GM19324 (cell line): Measurements from ENCODE around the gene ASCC1.
"Not testable (repeated sequence)": the region's sequence is repeated elsewhere in the genome, so short reads cannot be mapped to it uniquely, and the experiment has no call there.

Source experiments
- ATAC-seq: cut with Tn5 transposase; IDR thresholded peaks from one replicate; pipeline ENCODE4 v1.9.1; 2021; ENCODE audit warnings: mild to moderate bottlenecking, moderate library complexity; ENCODE audit not compliant: unreplicated experiment, low FRiP score

The ASCC1 gene

DNA sequence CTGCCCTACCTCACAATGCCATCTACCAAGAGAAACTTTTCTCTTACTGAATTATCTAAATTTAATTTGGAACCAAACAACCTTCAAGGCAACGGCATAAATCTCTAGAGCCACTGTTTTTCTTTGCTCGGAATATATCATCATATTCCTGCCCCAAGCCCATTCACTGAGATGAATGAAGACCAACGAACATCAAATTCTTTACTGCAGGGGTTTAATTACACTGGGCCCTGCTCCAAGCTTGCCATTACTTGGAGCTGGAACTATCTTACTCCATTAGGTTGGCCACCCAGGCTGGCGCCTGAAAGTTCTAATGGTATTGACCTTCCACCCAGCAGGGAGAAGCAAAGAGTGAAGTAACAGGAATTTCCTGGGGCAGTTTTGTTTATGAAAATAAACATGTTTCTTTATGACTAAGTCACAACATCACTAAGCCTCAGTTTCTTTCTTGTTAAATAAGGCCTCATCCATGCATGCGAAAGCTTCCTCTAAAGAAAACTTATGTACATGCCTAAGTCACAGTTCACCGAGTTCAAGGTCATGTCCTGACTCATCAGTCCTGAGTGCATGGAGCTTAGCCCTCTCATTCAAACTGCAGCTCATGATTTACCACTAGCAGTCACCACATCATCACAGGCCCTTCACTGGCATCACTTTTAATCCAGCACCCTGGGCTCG, 42.3 kb downstream of the ASCC1 start:
- no peak for ATAC-seq

DNA sequence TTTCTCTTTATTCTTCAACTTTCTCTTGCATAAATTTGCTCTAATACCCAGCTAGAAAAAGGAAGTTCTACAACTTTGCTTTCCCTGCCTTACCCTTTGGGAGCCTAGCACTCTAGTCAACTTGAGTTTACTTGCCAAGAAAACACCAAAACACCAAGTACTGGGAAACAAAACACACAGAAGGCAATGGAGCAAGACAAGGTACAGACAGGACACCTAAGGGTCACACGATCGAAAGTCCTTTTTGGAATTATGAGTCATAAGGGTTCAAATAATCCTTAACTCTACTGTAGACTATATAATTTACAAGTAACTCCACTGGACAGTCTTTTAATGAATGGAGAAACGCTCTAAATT, 42.8 kb downstream of the ASCC1 start:
- no peak for ATAC-seq

DNA sequence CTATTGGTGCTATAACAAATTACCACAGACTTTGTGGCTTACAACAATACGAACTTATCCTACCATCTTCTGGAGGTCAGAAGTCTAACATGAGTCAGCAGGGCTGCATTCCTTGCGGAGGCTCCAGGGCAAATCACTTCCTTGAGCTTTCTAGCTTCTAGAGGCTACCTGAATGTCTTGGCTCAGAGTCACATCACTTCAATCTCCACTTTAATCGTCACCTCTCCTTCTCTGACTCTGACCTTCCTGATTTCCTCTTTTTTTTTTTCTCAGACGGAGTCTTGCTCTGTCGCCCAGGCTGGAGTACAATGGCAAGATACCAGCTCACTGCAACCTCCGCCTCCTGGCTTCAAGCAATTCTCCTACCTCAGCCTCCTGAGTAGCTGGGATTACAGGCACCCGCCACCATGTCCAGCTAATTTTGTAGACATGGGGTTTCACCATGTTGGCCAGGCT, 44.9 kb downstream of the ASCC1 start:
- ATAC-seq, result no peak

DNA sequence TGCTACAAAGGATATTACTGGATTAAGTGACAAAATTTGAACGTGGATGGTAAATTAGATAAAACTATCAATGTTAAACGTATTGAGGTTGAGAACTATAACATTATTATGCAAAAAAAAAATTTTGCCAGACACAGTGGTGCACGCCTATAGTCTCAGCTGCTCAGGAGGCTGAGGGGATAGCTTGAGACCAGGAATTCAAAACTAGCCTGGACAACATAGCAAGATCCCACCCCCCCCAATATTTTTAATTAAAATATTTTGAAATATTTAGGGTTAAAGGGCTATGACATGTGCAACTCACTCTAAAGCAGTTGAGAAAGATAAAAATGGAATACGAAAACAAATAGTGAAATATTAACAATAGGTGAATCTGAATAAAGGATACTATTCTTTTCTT, 45.3 kb downstream of the ASCC1 start:
- no peak for ATAC-seq

DNA sequence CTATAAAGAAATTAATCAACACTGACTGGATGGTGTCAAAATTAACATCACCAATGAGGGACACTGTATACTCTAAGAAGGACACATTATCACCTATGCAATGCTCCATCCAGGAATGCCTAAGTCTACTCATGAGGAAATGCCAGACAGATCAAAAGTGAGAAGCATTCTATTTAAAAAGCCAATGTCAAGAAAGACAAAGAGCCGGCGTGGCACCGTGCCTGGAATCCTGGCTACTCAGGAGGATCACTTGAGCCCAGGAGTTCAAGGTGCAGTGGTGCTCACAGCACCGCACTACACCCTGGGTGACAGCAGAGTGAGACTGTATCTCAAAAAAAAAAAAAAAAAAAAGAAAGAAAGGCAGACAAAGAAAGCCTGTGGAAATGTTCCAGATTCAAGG, 45.8 kb downstream of the ASCC1 start:
- no peak for ATAC-seq

DNA sequence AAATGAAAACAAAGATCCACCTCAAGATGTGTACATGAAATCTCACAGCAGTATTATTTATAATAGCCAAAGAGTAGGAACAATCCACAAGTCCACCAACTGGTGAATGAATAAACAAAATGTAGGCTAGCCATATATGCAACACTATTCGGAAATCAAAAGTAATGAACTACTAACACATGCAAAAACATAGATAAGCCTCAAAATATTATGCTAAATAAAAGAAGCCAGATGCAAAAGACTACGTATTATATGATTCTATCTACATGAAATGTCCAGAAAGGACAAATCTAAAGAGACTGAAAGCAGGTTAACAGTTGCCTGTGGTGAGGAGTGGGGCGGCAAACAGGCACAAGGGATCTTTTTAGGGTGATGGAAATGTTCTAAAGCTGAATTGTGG, 49.0 kb downstream of the ASCC1 start:
- no peak for ATAC-seq

DNA sequence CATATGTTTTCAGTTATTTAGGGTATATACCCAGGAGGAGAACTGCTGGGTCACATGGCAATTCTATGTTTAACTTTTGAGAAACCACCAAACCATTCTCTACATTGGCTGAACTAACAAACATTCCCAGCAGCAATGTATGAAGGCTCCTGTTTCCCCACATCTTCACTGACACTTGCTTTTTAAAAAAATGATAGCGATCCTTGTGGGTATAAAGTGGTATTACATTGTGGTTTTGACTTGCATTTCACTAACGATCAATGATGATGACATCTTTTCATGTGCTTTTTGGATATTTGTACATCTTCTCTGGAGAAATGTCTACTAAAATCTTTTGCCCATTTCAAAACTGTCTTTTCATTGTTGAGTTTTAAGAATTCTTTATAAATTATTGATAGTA, 51.5 kb downstream of the ASCC1 start:
- no peak for ATAC-seq

DNA sequence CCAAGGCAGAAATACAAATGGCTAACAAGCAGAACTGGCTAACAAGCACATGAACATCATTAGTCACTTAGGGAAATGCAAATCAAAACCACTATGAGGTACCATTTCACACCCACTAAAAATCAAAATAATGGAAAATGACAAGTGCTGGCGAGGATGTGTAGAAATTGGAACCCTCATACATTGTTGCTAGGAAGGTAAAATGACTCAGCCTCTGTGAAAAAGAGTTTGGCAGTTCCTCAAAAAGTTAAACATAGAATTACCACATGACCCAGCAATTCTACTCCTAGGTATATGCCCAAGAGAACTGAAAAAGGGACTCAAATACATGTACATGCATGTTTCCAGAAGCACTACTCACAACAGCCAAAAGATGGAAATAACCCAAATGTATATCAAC, 53.1 kb downstream of the ASCC1 start:
- ATAC-seq, result no peak

DNA sequence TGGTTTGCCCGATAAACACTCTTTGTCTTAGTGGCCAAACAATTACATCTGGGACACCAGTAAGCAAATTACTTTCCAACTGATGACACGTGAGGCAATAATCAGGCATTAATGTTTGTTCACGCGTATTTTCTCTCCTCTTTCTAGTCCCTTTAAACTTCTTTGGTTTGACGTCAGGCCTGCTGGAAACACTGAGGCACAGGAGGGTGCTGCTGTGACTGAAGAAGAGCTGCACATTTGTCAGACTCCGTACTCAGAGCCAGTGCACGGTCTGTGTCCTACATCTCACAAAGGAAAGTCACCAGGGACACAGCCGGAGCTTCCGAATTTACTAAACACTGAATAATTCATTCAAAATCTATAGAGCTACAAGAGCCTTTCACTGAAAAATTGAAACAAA, 57.9 kb downstream of the ASCC1 start:
- ATAC-seq, result no peak

DNA sequence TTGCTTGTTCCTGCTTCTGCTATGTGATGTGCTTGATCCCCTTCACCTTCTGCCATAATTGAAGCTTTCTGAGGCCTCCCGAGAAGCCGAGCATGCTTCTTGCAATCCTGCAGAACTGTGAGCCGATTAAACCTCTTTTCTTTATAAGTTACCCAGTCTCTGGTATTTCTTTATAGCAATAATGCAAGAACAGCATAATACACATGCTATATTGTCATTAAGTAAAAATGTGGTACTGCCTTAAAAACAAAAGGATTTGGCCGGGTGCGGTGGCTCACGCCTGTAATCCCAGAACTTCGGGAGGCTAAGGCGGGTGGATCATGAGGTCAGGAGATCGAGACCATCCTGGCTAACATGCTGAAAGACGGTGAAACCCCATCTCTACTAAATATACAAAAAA, 59.9 kb downstream of the ASCC1 start:
- no peak for ATAC-seq

DNA sequence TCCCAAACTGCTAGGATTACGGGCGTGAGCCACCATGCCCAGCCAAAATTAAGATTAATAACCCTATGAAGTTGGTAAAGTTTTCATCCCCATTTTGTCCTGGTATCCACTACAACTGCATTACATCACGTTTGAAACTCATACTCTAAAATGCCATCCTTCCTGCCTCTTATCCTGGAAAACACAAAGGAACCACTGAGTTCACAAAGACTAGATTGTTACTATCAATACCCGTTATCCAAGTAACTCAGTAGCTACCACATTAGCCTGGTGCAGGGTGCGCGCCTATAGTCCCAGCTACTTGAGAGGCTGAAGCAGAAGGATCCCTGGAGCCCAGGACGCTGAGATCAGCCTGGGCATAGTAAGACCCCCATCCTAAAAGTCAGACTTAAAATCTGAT, 63.8 kb downstream of the ASCC1 start:
- ATAC-seq, result no peak

DNA sequence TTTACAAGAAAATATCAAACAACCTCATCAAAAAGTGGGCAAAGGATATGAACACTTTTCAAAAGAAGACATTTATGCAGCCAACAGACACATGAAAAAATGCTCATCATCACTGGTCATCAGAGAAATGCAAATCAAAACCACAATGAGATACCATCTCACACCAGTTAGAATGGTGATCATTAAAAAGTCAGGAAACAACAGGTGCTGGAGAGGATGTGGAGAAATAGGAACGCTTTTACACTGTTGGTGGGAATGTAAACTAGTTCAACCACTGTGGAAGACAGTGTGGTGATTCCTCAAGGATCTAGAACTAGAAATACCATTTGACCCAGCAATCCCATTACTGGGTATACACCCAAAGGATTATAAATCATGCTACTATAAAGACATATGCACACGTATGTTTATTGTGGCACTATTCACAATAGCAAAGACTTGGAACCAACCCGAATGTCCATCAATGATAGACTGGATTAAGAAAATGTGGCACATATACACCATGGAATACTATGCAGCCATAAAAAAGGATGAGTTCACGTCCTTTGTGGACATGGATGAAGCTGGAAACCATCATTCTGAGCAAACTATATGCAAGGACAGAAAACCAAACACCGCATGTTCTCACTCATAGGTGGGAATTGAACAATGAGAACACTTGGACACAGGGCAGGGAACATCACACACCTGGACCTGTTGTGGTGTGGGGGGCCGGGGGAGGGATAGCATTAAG, 65.2 kb downstream of the ASCC1 start:
- not testable (repeated sequence) for ATAC-seq

DNA sequence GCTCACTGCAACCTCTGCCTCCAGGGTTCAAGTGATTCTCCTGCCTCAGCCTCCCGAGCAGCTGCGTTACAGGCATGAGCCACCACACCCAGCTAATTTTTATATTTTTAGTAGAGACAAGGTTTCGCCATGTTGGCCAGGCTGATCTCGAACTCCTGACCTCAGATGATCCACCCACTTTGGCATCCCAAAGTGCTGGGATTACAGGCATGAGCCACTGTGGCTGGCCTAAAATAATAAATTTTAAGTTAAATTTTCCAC, 68.8 kb downstream of the ASCC1 start:
- ATAC-seq, result not testable (repeated sequence)

DNA sequence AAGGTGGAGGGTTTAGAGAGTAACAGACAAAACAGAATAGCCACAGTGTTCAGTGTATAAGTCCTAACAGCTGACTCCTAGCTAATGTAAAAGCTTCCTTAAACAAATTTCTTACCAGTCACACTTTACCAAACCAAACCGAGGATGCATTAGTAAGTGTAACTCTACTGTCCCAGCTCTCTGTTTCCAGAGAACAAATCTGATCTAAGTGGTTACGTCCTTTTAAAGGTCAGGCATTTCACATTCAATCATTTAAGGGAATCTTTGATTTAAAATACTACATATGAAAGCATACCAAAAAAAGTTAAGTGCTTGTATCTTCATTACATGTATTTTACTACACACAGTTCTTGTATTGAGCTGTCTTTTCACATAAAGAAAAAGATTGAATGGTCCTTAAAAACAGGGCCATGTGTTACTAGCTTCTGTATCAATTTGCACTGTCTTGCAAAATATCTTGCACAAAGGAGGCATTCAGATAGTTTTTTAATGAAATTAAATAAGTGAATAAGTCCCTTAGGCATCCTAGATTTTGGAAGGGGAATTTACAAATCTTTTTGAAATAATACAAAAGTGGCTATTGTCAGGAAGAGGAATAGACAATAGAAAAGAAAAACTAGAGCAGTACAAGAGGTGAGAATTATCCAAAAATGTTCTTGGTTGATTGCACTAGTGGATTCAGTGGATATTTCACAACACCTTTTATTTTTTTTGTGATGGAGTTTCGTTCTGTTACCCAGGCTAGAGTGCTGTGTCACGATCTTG, 69.3 kb downstream of the ASCC1 start:
- no peak for ATAC-seq

DNA sequence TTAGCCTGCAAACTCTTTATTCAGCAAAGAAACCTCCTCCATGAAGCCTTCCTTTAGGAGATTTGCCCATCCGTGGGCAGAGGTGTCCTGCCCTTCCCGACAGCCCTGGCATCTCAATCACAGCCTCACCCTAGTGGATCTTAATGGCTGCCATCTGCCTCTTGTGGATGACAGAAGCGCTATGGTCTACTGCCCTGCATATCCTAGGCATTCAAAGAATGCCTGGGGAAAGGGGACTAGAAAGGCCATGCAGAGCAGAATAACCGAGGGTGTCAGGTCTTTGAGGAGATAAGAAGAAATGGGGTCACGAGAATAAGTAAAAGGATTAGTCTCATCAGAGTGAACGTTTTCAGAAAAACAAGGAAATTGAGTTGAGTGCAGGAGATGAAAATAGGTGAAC, 70.0 kb downstream of the ASCC1 start:
- no peak for ATAC-seq

DNA sequence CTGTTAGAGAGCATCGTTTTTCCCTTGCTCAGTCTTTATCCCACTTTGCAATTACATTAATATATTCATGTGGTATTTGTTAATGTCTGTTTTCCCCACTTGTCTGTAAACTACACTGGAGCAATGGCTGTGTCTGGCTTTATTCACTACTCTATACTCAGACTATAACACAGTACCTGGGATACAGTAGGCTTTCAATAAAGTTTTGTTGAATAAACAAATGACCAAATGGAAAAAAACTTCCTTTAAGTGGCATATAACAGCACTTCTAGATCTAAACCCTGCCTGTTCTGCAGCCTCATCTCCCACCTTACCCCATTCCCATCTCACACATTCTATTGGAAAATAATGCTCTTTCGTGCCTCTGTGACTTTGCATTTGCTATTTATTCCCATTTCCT, 70.4 kb downstream of the ASCC1 start:
- no peak for ATAC-seq

DNA sequence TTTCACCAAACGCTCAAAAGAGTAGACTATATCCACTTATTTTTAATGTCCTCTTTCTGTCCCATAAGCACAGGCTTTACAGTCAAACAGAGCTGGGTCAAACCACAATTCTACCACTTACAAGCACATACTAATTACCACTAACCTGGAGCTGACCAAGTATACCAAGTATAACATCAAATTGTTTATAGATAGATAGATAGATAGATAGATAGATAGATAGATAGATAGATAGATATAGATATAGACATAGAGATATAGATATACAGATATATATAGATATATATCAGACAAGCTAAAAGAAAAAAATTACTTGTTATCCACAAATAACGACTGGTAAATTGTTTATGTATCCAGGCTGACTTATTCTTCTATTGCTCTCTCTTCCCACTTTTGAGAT, 75.2 kb downstream of the ASCC1 start:
- ATAC-seq, result no peak

DNA sequence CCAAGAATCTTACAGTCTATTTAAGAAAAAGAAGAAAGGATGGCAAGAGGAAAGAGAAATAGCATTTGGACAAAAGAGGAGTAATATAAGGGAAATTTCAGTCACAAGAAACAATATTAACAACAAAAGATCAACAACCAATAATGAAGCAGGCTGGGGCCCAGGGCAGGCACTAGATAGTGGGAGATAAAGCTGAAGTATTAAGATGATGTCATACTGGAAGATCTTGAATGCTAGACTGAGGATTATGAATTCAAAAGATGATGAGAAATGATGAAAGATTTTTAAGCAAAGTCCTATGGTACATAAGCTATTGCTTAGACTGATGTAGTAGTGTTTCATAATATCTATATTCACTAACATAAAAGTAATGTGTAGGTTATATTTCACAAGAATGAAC, 75.9 kb downstream of the ASCC1 start:
- ATAC-seq, result no peak

DNA sequence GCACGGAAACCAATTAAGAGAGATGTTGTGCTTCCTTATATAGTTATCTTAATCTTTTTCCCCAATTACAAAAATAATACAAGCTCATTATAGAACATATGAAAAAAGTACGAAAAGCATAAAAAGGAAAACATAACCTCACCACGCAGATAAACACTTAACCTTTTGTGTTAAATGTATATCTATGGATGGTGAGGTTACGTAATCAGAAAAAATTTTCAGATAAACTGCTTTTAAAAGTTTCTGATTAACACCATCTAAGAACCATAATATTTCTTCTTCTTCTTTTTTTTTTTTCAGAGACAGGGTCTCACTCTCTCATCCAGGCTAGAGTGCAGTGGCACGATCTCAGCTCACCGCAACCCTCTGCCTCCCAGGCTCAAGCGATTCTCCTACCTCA, 78.5 kb downstream of the ASCC1 start:
- no peak for ATAC-seq

DNA sequence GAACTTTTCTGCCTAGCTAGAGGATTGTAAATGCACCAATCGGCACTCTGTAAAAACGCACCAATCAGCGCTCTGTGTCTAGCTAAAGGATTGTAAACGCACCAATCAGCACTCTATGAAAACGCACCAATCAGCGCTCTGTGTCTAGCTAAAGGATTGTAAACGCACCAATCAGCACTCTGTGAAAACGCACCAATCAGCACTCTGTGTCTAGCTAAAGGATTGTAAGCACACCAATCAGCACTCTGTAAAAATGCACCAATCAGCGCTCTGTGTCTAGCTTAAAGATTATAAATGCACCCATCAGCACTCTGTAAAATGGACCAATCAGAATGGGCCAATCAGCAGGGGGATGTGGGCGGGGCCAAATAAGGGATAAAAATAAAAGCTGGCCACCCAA, 79.9 kb downstream of the ASCC1 start:
- ATAC-seq, result not testable (repeated sequence)

DNA sequence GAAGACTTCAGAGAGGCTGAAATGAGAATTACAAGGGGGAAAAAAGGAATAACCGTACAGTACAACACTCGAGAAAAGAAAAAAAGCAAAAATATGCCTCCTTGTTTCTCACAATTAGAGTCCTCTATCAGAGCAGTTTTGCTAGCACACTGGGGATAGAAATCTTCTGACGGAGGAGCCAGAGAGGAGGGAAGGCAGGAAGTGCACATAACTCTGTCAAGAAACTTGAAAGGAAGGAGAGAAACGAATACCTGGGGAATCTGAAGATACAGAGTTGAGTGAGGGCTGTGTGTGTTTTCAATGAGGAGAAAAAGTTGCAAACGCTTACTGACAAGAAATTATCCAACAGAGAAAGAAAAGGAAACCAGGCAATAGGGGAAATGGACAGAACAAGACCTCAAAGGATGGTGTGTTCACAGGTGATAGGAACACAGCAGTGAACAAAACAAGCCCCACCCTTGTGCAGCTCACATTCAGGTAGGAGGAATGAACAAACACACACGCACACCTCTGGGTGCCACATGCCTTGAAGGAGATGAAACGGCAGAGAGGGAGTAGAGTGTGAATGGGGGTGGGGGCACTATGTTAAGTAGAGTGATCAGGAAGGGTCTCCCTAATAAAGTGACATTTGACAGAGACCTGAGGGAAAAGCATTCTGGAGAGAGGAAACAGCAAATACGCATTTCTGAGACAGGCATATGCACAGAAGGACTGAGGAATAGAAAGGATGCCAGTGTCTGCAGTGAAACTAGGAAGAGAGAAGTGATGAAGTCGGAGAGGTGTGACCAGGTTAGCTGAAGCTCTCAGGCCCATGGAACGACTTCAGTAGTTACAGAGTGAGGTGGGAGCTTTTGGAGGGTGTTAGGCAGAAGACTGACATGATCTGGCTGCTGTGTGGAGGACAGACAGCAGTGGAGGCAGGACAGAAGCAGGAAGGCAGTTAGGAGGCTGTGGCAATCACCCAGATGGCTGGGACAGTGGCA, 81.0 kb downstream of the ASCC1 start:
- no peak for ATAC-seq
